K562 (cell line): Measurements from ENCODE around the gene SUOX. TPM values are rescaled to one million over a fixed set of nuclear protein-coding genes. Genes with fewer than 3 reads are reported as not detected.
A peak's percentile ranks its signal among the peaks of the same experiment; 100 is the strongest.

Experiments
- BACH1 ChIP-seq: fragments of 200-800 bp; sonication (Bioruptor generic); IDR thresholded peaks from 2 replicates; pipeline ENCODE4 v1.6.1; 2016; ENCODE audit warnings: missing genetic modification characterization, missing compliant biosample characterization
- FOS ChIP-seq: IDR thresholded peaks from 3 replicates; pipeline ENCODE4 v1.6.1; 2011; ENCODE audit not compliant: insufficient read length; ENCODE audit errors: extremely low read depth
- PHF20 ChIP-seq: fragments of 450-650 bp; IDR thresholded peaks from 2 replicates; pipeline ENCODE4 v1.6.1; 2018; ENCODE audit not compliant: partially characterized antibody
- RNF2 ChIP-seq: sonication (generic); IDR thresholded peaks from 2 replicates; pipeline ENCODE4 v1.6.1; 2016
- ZNF175 ChIP-seq: fragments of 200-800 bp; sonication (Bioruptor generic); IDR thresholded peaks from 2 replicates; pipeline ENCODE4 v1.6.1; 2016; ENCODE audit warnings: low read depth, mild to moderate bottlenecking, missing genetic modification characterization, missing compliant biosample characterization
- ZNF695 ChIP-seq: fragments of 450-650 bp; formaldehyde crosslinking; IDR thresholded peaks from 2 replicates; pipeline ENCODE4 v1.4.0; 2020; ENCODE audit warnings: mild to moderate bottlenecking, moderate library complexity
- polyA plus RNA-seq, 8 experiments: library from polyadenylated mRNA; depleted of rRNA in 4 of 8; stranded (reverse) in 5 of 8; unstranded in 3 of 8; fragments of >200 nt; fragmentation: Nextera tagmentation in 2 of 8; fragmentation: Illumina TruSeq in 1 of 8; extraction: Ambion mirVana in 2 of 8; extraction: Trizol in 1 of 8; gene quantifications; 2 replicates each; pipeline versions ENCODE4 v1.2.1 to v1.2.3, GENCODE V29; 2011 to 2014; ENCODE audit warnings: inconsistent platforms in 1 of 8, missing spikeins in 1 of 8
- total RNA-seq, 7 experiments: library from RNA; depleted of rRNA in 6 of 7; stranded (reverse); fragments of >200 nt in 6 of 7; fragmentation: Illumina TruSeq in 2 of 7; extraction: Trizol in 2 of 7; gene quantifications; 2 replicates each; pipeline versions ENCODE4 v1.2.1 to v1.2.3, GENCODE V29; 2011 to 2021; ENCODE audit warnings: low replicate concordance in 1 of 7
- TF ChIP-seq, protein P1 (sequence below): sonication (generic); IDR thresholded peaks from 2 replicates; pipeline ENCODE4 v1.6.1; 2016
- TF ChIP-seq, protein P2 (sequence below): fragments of 450-650 bp; IDR thresholded peaks from 2 replicates; pipeline ENCODE4 v1.6.1; 2016; ENCODE audit warnings: low read depth, mild to moderate bottlenecking, moderate library complexity
- TF ChIP-seq, protein P3 (sequence below), 2 experiments: fragments of 250-450 bp in 1 of 2; fragments of 450-650 bp in 1 of 2; sonication (Bioruptor Pico) in 1 of 2; IDR thresholded peaks; 2 replicates each; pipeline versions ENCODE4 v1.6.1 to v1.8.0; 2016 to 2021; ENCODE audit warnings: mild to moderate bottlenecking in 2 of 2, moderate library complexity in 2 of 2, missing compliant biosample characterization in 1 of 2, missing genetic modification characterization in 1 of 2
- TF ChIP-seq, protein P4 (sequence below): fragments of 450-650 bp; IDR thresholded peaks from 2 replicates; pipeline ENCODE4 v1.6.1; 2016; ENCODE audit warnings: low read depth

Gene SUOX
- total and polyA plus RNA-seq, 9 of the 15 experiments (the other 6 are each of a cell fraction or from before 2014, with no cell fraction given), result 9.2 to 39.7 (median 25.4) TPM

DNA sequence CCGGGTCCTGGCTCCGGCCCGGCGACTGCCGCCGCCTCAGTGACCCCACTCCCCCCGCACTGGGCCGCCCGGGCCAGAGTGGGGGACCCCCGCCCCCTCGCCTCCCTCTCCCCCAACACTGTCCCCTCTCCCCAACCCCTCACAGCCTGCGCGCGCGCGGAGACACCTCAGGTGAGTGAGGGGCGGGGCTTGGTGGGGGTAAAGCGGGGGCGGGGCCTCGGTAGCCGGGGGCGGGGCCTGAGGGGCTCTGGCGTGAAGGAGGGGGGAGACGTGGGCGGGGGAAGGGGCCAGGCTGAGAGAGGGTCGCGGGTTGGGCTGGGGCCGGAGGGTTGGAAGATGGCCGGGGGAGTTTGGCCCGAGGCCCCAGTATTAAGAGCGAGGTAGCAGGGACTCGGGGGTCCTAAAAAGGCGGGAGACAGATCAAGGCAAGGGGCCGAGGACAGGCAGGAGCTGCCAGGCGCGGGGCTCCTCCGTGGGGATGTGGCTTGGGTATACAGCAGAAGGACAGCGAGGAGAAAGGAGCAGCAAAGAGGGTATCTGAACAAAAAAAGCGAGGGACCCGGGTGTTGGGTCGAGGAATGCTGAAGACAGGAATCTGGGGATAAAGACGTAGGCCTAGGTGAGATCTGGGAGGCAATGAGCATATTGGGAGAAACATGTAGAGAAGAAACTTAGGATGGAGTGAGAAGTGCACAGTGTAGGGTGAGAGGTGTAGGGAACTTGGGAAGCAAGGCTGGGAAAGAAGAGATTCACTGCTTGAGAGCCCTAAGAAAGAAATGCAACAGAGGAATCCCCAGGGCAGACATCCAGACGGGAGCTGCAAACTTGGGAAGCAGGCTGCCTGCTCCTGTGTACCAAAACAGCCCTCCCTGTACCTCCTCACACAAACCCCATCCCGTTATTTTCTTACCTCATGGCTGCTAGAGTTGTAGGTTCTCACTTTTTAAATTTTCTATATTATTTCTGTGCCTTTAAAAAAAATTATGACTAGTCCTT, 10.8 kb downstream of the SUOX start (continued):
- TF ChIP-seq, protein P1, sequence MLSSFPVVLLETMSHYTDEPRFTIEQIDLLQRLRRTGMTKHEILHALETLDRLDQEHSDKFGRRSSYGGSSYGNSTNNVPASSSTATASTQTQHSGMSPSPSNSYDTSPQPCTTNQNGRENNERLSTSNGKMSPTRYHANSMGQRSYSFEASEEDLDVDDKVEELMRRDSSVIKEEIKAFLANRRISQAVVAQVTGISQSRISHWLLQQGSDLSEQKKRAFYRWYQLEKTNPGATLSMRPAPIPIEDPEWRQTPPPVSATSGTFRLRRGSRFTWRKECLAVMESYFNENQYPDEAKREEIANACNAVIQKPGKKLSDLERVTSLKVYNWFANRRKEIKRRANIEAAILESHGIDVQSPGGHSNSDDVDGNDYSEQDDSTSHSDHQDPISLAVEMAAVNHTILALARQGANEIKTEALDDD, result no peak
- TF ChIP-seq ZNF695 (CRISPR knock-in tag) (no peak), RNF2 (no peak), PHF20 (no peak), ZNF175 (no peak), BACH1 (tag) (no peak), FOS (no peak)
- TF ChIP-seq, protein P2, sequence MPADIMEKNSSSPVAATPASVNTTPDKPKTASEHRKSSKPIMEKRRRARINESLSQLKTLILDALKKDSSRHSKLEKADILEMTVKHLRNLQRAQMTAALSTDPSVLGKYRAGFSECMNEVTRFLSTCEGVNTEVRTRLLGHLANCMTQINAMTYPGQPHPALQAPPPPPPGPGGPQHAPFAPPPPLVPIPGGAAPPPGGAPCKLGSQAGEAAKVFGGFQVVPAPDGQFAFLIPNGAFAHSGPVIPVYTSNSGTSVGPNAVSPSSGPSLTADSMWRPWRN, result no peak
- TF ChIP-seq, protein P3, sequence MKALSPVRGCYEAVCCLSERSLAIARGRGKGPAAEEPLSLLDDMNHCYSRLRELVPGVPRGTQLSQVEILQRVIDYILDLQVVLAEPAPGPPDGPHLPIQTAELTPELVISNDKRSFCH (CRISPR knock-in tag; IDR thresholded peaks at IDR 0.05), result no peak
- TF ChIP-seq, protein P3 (tag; IDR thresholded peaks at IDR 0.05), result no peak
- TF ChIP-seq, protein P4, sequence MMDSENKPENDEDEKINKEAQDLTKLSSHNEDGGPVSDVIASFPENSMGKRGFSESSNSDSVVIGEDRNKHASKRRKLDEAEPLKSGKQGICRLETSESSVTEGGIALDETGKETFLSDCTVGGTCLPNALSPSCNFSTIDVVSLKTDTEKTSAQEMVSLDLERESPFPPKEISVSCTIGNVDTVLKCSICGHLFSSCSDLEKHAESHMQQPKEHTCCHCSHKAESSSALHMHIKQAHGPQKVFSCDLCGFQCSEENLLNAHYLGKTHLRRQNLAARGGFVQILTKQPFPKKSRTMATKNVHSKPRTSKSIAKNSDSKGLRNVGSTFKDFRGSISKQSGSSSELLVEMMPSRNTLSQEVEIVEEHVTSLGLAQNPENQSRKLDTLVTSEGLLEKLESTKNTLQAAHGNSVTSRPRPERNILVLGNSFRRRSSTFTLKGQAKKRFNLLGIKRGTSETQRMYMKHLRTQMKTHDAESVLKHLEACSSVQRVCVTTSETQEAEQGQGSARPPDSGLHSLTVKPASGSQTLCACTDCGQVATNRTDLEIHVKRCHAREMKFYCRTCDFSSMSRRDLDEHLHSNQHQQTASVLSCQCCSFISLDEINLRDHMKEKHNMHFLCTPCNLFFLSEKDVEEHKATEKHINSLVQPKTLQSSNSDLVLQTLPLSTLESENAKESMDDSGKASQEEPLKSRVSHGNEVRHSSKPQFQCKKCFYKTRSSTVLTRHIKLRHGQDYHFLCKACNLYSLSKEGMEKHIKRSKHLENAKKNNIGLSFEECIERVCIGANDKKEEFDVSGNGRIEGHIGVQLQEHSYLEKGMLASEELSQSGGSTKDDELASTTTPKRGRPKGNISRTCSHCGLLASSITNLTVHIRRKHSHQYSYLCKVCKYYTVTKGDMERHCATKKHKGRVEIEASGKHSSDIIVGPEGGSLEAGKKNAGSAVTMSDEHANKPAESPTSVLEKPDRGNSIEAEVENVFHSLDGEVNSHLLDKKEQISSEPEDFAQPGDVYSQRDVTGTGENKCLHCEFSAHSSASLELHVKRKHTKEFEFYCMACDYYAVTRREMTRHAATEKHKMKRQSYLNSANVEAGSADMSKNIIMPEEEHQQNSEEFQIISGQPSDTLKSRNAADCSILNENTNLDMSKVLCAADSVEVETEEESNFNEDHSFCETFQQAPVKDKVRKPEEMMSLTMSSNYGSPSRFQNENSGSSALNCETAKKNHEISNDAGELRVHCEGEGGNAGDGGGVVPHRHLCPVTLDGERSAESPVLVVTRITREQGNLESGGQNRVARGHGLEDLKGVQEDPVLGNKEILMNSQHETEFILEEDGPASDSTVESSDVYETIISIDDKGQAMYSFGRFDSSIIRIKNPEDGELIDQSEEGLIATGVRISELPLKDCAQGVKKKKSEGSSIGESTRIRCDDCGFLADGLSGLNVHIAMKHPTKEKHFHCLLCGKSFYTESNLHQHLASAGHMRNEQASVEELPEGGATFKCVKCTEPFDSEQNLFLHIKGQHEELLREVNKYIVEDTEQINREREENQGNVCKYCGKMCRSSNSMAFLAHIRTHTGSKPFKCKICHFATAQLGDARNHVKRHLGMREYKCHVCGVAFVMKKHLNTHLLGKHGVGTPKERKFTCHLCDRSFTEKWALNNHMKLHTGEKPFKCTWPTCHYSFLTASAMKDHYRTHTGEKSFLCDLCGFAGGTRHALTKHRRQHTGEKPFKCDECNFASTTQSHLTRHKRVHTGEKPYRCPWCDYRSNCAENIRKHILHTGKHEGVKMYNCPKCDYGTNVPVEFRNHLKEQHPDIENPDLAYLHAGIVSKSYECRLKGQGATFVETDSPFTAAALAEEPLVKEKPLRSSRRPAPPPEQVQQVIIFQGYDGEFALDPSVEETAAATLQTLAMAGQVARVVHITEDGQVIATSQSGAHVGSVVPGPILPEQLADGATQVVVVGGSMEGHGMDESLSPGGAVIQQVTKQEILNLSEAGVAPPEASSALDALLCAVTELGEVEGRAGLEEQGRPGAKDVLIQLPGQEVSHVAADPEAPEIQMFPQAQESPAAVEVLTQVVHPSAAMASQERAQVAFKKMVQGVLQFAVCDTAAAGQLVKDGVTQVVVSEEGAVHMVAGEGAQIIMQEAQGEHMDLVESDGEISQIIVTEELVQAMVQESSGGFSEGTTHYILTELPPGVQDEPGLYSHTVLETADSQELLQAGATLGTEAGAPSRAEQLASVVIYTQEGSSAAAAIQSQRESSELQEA, result peak; percentile 28; the same call in 1 of the 2 replicates
